ENCODE measurements around the gene DDX60. TPM values are rescaled to one million over a fixed set of nuclear protein-coding genes. Genes with fewer than 3 reads are reported as not detected.
"Not testable (repeated sequence)": the region's sequence is repeated elsewhere in the genome, so short reads cannot be mapped to it uniquely, and the experiment has no call there.

Gene DDX60
- total RNA-seq, 1 donor from 2014 or later: 5.0 TPM

GRCh38 chr4:168220893-168221292 is 97.7 kb downstream of the DDX60 start:
- H3K9me3 Mint-ChIP-seq (ENCODE audit: unreplicated experiment): no peaks in the 10 kb centered on the region
- TF ChIP-seq CTCF (IDR thresholded peaks at IDR 0.05; ENCODE audit: unreplicated experiment): no peak
- H3K36me3 Mint-ChIP-seq (ENCODE audit: low read depth, unreplicated experiment): peaks cover 3% of the 10 kb centered on the region
- no peaks in the 10 kb centered on the region for H3K4me1 Mint-ChIP-seq (ENCODE audit: unreplicated experiment)
- no peak overlapping the region for H3K27ac Mint-ChIP-seq (ENCODE audit: unreplicated experiment)
- DNase-seq (ENCODE audit: low spot score): no peak
- no peak overlapping the region for H3K4me3 Mint-ChIP-seq (ENCODE audit: unreplicated experiment)
- no peaks in the 10 kb centered on the region for H3K27me3 Mint-ChIP-seq (ENCODE audit: unreplicated experiment)

- Mint-ChIP-seq H3K4me3 (ENCODE audit: unreplicated experiment) (no peak overlapping the region), H3K9me3 (ENCODE audit: unreplicated experiment) (no peaks in the 10 kb centered on the region), H3K27ac (ENCODE audit: unreplicated experiment) (no peak overlapping the region), H3K36me3 (ENCODE audit: low read depth, unreplicated experiment) (peaks cover 3% of the 10 kb centered on the region), H3K27me3 (ENCODE audit: unreplicated experiment) (no peaks in the 10 kb centered on the region), H3K4me1 (ENCODE audit: unreplicated experiment) (no peaks in the 10 kb centered on the region)
- TF ChIP-seq CTCF (IDR thresholded peaks at IDR 0.05; ENCODE audit: unreplicated experiment): no peak
- DNase-seq (ENCODE audit: low spot score): no peak
Measured at GRCh38 chr4:168218645-168219044, 99.9 kb downstream of the DDX60 start.

GRCh38 chr4:168213511-168213910 is 105.0 kb downstream of the DDX60 start:
- not testable (repeated sequence) for H3K9me3 Mint-ChIP-seq (ENCODE audit: unreplicated experiment); H3K4me3 Mint-ChIP-seq (ENCODE audit: unreplicated experiment); H3K4me1 Mint-ChIP-seq (ENCODE audit: unreplicated experiment); H3K36me3 Mint-ChIP-seq (ENCODE audit: low read depth, unreplicated experiment); H3K27ac Mint-ChIP-seq (ENCODE audit: unreplicated experiment); H3K27me3 Mint-ChIP-seq (ENCODE audit: unreplicated experiment); DNase-seq (ENCODE audit: low spot score)

- no peaks in the 10 kb centered on the region for H3K9me3 Mint-ChIP-seq (ENCODE audit: unreplicated experiment)
- no peak for DNase-seq (ENCODE audit: low spot score)
- TF ChIP-seq CTCF (IDR thresholded peaks at IDR 0.05; ENCODE audit: unreplicated experiment): no peak
- H3K36me3 Mint-ChIP-seq (ENCODE audit: low read depth, unreplicated experiment): peaks cover 3% of the 10 kb centered on the region
- no peaks in the 10 kb centered on the region for H3K27me3 Mint-ChIP-seq (ENCODE audit: unreplicated experiment)
- H3K27ac Mint-ChIP-seq (ENCODE audit: unreplicated experiment): no peak overlapping the region
- no peak overlapping the region for H3K4me3 Mint-ChIP-seq (ENCODE audit: unreplicated experiment)
- peaks cover 2% of the 10 kb centered on the region for H3K4me1 Mint-ChIP-seq (ENCODE audit: unreplicated experiment)
Measured at GRCh38 chr4:168212656-168213055, 105.9 kb downstream of the DDX60 start.

- no peak overlapping the region for H3K4me3 Mint-ChIP-seq (ENCODE audit: unreplicated experiment)
- DNase-seq (ENCODE audit: low spot score): no peak
- peaks cover 2% of the 10 kb centered on the region for H3K4me1 Mint-ChIP-seq (ENCODE audit: unreplicated experiment)
- H3K9me3 Mint-ChIP-seq (ENCODE audit: unreplicated experiment): peaks cover 9% of the 10 kb centered on the region
- H3K27ac Mint-ChIP-seq (ENCODE audit: unreplicated experiment): no peak overlapping the region
- no peaks in the 10 kb centered on the region for H3K27me3 Mint-ChIP-seq (ENCODE audit: unreplicated experiment)
- TF ChIP-seq CTCF (IDR thresholded peaks at IDR 0.05; ENCODE audit: unreplicated experiment): no peak
- H3K36me3 Mint-ChIP-seq (ENCODE audit: low read depth, unreplicated experiment): peaks cover 10% of the 10 kb centered on the region
Measured at GRCh38 chr4:168208957-168209614, 109.5 kb downstream of the DDX60 start.

Measured in endothelial cell (in vitro differentiated cells).